Liver (tissue), 9 donors: Measurements from ENCODE around the gene MED20. TPM values are rescaled to one million over a fixed set of nuclear protein-coding genes. Genes with fewer than 3 reads are reported as not detected.

Experiments
- DNase-seq: peaks from one replicate; pipeline ENCODE4 v3.0.0-alpha.2; 2017; ENCODE audit warnings: low spot score
- H3K27ac ChIP-seq, 2 donors: one replicate each; pipeline ENCODE4 v1.7.0; 2013; ENCODE audit warnings: inconsistent platforms in 2 of 2, low read length in 2 of 2, control low read depth in 1 of 2, low read depth in 1 of 2, mild to moderate bottlenecking in 1 of 2
- H3K27me3 ChIP-seq, 4 donors: one replicate each; pipeline versions ENCODE4 v1.6.1 to v1.7.0; 2013; ENCODE audit warnings: low read length in 3 of 4, inconsistent platforms in 1 of 4, mild to moderate bottlenecking in 1 of 4, moderate library complexity in 1 of 4; ENCODE audit not compliant: control insufficient read depth in 4 of 4, insufficient read depth in 4 of 4
- H3K36me3 ChIP-seq, 4 donors: one replicate each; pipeline versions ENCODE4 v1.6.1 to v1.7.0; 2013; ENCODE audit warnings: low read length in 3 of 4, mild to moderate bottlenecking in 3 of 4, low read depth in 1 of 4, moderate library complexity in 1 of 4; ENCODE audit not compliant: control insufficient read depth in 4 of 4, insufficient read depth in 3 of 4
- H3K4me1 ChIP-seq, 4 donors: one replicate each; pipeline versions ENCODE4 v1.6.1 to v1.7.0; 2013; ENCODE audit warnings: low read length in 3 of 4, mild to moderate bottlenecking in 3 of 4, moderate library complexity in 1 of 4; ENCODE audit not compliant: control insufficient read depth in 4 of 4, insufficient read depth in 4 of 4
- H3K4me3 ChIP-seq, 3 donors: one replicate each; pipeline versions ENCODE4 v1.6.1 to v1.7.0; 2013; ENCODE audit warnings: low read length in 3 of 3, control low read depth in 1 of 3, low read depth in 1 of 3, mild to moderate bottlenecking in 1 of 3
- H3K9ac ChIP-seq, 2 donors: one replicate each; pipeline ENCODE4 v1.7.0; 2013; ENCODE audit warnings: low read length in 2 of 2, mild to moderate bottlenecking in 2 of 2, moderate library complexity in 2 of 2, control low read depth in 1 of 2, low read depth in 1 of 2
- H3K9me3 ChIP-seq, 4 donors: one replicate each; pipeline versions ENCODE4 v1.6.1 to v1.7.0; 2013; ENCODE audit warnings: low read length in 3 of 4; ENCODE audit not compliant: control insufficient read depth in 4 of 4
- ATF3 ChIP-seq: IDR thresholded peaks from 2 replicates; pipeline ENCODE4 v1.6.1; 2016; ENCODE audit warnings: antibody characterized with exemption
- EGR1 ChIP-seq, 2 donors: IDR thresholded peaks; 2 replicates each; pipeline ENCODE4 v1.6.1; 2016 to 2018; ENCODE audit warnings: antibody characterized with exemption in 2 of 2, low read depth in 2 of 2
- FOXA1 ChIP-seq: IDR thresholded peaks from 2 replicates; pipeline ENCODE4 v1.6.1; 2016; ENCODE audit warnings: antibody characterized with exemption
- FOXA2 ChIP-seq: IDR thresholded peaks from 2 replicates; pipeline ENCODE4 v1.6.1; 2016; ENCODE audit warnings: antibody characterized with exemption
- GABPA ChIP-seq, 2 donors: IDR thresholded peaks in 1 of 2; conservative IDR thresholded peaks in 1 of 2; 2 replicates each; pipeline ENCODE4 v1.6.1; 2016; ENCODE audit warnings: antibody characterized with exemption in 2 of 2, mild to moderate bottlenecking in 1 of 2, moderate library complexity in 1 of 2
- HNF4A ChIP-seq, 2 donors: conservative IDR thresholded peaks; 2 replicates each; pipeline ENCODE4 v1.6.1; 2016; ENCODE audit warnings: antibody characterized with exemption in 2 of 2, mild to moderate bottlenecking in 2 of 2
- HNF4G ChIP-seq: IDR thresholded peaks from 2 replicates; pipeline ENCODE4 v1.6.1; 2016; ENCODE audit warnings: antibody characterized with exemption
- JUND ChIP-seq, 2 donors: IDR thresholded peaks; 2 replicates each; pipeline ENCODE4 v1.6.1; 2016; ENCODE audit warnings: antibody characterized with exemption in 2 of 2
- MAX ChIP-seq: IDR thresholded peaks from 2 replicates; pipeline ENCODE4 v1.6.1; 2016; ENCODE audit warnings: antibody characterized with exemption
- NR2F2 ChIP-seq: IDR thresholded peaks from 2 replicates; pipeline ENCODE4 v1.6.1; 2016; ENCODE audit warnings: antibody characterized with exemption
- RAD21 ChIP-seq, 2 donors: IDR thresholded peaks; 2 replicates each; pipeline ENCODE4 v1.6.1; 2016; ENCODE audit warnings: antibody characterized with exemption in 2 of 2, mild to moderate bottlenecking in 2 of 2
- REST ChIP-seq: IDR thresholded peaks from 2 replicates; pipeline ENCODE4 v1.6.1; 2016; ENCODE audit warnings: antibody characterized with exemption, mild to moderate bottlenecking
- RXRA ChIP-seq, 2 donors: IDR thresholded peaks; 2 replicates each; pipeline ENCODE4 v1.6.1; 2017 to 2018; ENCODE audit warnings: antibody characterized with exemption in 2 of 2, mild to moderate bottlenecking in 1 of 2
- SP1 ChIP-seq: IDR thresholded peaks from 2 replicates; pipeline ENCODE4 v1.6.1; 2018; ENCODE audit warnings: antibody characterized with exemption, mild to moderate bottlenecking
- TAF1 ChIP-seq: conservative IDR thresholded peaks from 2 replicates; pipeline ENCODE4 v1.6.1; 2016; ENCODE audit warnings: antibody characterized with exemption, mild to moderate bottlenecking
- YY1 ChIP-seq: IDR thresholded peaks from 2 replicates; pipeline ENCODE4 v1.6.1; 2016; ENCODE audit warnings: antibody characterized with exemption, mild to moderate bottlenecking
- ZBTB33 ChIP-seq: IDR thresholded peaks from 2 replicates; pipeline ENCODE4 v1.6.1; 2016; ENCODE audit warnings: antibody characterized with exemption
- WGBS: extraction: QIAGEN DNeasy Blood & Tissue Kit; methylation state at CpG from one replicate; pipeline ENCODE4 v1.1.7; 2013; 5-methylcytosine and 5-hydroxymethylcytosine counted together
- polyA plus RNA-seq, 2 donors: library from polyadenylated mRNA; stranded (reverse) in 1 of 2; unstranded in 1 of 2; fragments of 200-250 nt in 1 of 2; fragments of >200 nt in 1 of 2; fragmentation: Nextera tagmentation in 1 of 2; extraction: Ambion mirVana in 1 of 2; gene quantifications; one replicate each; pipeline versions ENCODE4 v1.2.1 to v1.2.3, GENCODE V29; 2013 to 2015
- total RNA-seq, 2 donors: library from RNA; depleted of rRNA; stranded (reverse); fragments of >200 nt; gene quantifications; one replicate each; pipeline ENCODE4 v1.2.3, GENCODE V29; 2014
- donor health status: healthy.
- donor health status: healthy.
- donor health status: healthy.
- donor health status: healthy.
- donor health status: healthy.

The MED20 gene
- total and polyA plus RNA-seq, 4 donors = 3.5 to 11.9 (median 8.6) TPM

DNA sequence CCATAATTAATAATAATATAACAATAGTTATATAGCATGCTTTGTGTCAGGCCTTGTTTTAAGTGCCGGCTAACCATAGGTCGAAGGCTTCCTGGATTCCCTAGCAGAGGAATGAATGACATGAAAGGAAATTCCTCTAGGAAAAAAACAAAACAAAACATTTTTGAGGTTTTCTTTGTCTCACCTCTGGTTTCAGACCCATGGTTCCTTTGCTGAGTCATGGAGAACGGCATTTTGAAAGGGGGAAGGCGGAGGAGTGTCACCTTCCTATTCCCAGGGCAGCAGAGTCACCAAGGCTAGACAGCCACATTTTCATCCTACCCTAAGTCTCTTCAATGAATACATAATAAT lies 46.0 kb upstream of the MED20 start:
- Histone ChIP-seq H3K9me3 (no peaks in the 10 kb centered on the region), H3K4me3 (no peak overlapping the region), H3K9ac (no peak overlapping the region), H3K36me3 (no peaks in the 10 kb centered on the region), H3K27ac (no peak overlapping the region), H3K4me1 (peaks cover 0 to 6% (median 0%) of the 10 kb centered on the region in 4 donors), H3K27me3 (no peaks in the 10 kb centered on the region)
- WGBS = 82% methylated on average over 4 of the region's 4 CpGs
- no peak for DNase-seq
- TF ChIP-seq EGR1 (IDR thresholded peaks at IDR 0.05; ENCODE audit: low read depth in 2 of 2) (no peak), JUND (IDR thresholded peaks at IDR 0.05) (no peak), FOXA1 (no peak), NR2F2 (no peak), GABPA (IDR thresholded peaks at IDR 0.05 in 1 of 2, conservative IDR thresholded peaks at IDR 0.05 in 1 of 2) (no peak), REST (no peak), HNF4G (no peak), RAD21 (IDR thresholded peaks at IDR 0.05) (no peak), YY1 (no peak), TAF1 (no peak), FOXA2 (no peak), SP1 (no peak), MAX (no peak), ATF3 (no peak), RXRA (IDR thresholded peaks at IDR 0.05) (no peak), ZBTB33 (no peak)

DNA sequence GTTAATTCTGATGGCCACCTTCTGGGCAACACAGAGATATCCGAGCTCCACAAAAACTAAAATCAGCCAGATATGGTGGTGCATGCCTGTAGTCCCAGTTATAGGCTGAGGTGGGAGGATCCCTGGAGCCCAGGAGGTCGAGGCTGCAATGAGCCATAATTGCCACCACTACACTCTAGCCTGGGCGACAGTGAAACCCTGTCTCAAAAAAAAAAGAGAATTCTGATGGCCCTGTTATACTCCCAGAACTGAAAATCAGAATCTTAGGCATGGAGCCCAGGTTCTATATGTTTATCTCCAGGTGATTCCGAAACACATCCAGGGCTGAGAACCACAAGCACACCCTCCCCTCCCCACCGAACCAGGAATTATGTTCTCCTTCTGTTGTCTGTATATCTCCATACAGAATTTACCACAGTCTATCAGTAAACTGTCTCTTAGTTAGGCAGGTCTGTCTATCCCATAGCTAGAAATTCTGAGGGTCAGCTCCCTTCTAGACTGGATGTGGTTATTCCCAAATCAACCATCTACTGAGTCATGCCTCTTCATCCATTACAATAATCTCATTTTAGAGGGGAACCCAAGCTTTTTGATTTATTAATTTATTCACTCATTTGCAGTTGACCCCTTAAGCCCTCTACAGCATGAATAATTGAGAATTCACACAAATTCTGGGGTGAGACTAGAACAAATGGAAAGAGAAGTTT lies 45.4 kb upstream of the MED20 start:
- no peaks in the 10 kb centered on the region for H3K36me3 ChIP-seq
- H3K4me3 ChIP-seq = no peak overlapping the region
- no peak overlapping the region for H3K27ac ChIP-seq
- H3K27me3 ChIP-seq = no peaks in the 10 kb centered on the region
- H3K9me3 ChIP-seq = no peaks in the 10 kb centered on the region
- no peak overlapping the region for H3K9ac ChIP-seq
- H3K4me1 ChIP-seq = peaks cover 0 to 6% (median 0%) of the 10 kb centered on the region in 4 donors
- TF ChIP-seq FOXA1 (no peak), REST (no peak), RAD21 (IDR thresholded peaks at IDR 0.05) (no peak), ZBTB33 (no peak), YY1 (no peak), ATF3 (no peak), HNF4G (no peak), FOXA2 (no peak), SP1 (no peak), HNF4A (conservative IDR thresholded peaks at IDR 0.05) (no peak)
- no peak for DNase-seq
- 74% methylated on average over 5 of the region's 5 CpGs for WGBS
